Suppressor macrophage treated with lipopolysaccharide for 4 hours (primary cell): ENCODE results near the gene USP9Y.
"Not testable (repeated sequence)": the region's sequence is repeated elsewhere in the genome, so short reads cannot be mapped to it uniquely, and the experiment has no call there.

ENCODE experiments used
- DNase-seq: peaks from one replicate; pipeline ENCODE4 v3.0.0-alpha.2; 2020

The USP9Y gene, protein sequence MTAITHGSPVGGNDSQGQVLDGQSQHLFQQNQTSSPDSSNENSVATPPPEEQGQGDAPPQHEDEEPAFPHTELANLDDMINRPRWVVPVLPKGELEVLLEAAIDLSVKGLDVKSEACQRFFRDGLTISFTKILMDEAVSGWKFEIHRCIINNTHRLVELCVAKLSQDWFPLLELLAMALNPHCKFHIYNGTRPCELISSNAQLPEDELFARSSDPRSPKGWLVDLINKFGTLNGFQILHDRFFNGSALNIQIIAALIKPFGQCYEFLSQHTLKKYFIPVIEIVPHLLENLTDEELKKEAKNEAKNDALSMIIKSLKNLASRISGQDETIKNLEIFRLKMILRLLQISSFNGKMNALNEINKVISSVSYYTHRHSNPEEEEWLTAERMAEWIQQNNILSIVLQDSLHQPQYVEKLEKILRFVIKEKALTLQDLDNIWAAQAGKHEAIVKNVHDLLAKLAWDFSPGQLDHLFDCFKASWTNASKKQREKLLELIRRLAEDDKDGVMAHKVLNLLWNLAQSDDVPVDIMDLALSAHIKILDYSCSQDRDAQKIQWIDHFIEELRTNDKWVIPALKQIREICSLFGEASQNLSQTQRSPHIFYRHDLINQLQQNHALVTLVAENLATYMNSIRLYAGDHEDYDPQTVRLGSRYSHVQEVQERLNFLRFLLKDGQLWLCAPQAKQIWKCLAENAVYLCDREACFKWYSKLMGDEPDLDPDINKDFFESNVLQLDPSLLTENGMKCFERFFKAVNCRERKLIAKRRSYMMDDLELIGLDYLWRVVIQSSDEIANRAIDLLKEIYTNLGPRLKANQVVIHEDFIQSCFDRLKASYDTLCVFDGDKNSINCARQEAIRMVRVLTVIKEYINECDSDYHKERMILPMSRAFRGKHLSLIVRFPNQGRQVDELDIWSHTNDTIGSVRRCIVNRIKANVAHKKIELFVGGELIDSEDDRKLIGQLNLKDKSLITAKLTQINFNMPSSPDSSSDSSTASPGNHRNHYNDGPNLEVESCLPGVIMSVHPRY (N-terminal part only)

DNA sequence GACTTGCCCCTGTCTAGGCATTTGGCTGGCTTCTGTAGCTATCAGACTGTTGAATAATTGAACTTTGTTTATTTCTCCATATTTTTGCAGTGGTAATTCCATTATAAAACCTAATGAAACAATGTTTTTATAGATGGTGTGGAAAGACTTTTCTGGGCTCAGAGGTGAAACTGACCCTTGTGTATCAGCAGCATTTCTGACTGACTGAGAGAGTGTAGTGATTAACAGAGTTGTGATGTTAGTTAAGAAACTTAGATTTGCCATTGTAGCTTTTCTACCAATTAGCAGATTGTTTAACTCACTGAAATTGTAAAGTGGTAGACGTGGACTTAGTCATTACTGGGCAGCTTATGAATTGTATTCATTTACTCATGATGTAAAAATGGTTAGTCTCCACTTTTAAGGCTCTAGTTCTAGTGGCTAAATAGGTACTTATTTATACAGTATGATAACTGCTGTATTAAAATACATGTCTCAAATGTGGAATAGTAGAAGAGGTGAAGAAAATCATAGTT lies at the start of gene USP9Y:
Gene USP9Y (plus strand): TSS at position 51 of the 515 bp plus-strand sequence. CDS start 8,217 bp downstream, outside the sequence.
- DNase-seq = no peak

DNA sequence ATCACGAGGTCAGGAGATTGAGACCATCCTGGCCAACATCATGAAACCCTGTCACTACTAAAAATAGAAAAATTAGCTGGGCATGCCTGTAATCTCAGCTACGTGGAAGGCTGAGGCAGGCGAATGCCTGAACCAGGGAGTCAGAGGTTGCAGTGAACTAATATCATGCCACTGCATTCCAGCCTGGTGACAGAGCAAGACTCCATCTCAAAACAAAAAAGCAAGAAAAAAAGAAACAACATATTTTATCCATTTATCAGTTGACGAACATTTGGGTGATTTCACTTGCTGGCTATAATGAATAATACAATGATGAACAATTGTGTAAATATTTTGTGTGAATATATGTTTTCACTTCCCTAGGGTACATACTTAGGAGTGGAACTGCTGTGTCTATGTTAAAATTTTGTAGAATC lies 49.4 kb upstream of the USP9Y start:
- no peak for DNase-seq

DNA sequence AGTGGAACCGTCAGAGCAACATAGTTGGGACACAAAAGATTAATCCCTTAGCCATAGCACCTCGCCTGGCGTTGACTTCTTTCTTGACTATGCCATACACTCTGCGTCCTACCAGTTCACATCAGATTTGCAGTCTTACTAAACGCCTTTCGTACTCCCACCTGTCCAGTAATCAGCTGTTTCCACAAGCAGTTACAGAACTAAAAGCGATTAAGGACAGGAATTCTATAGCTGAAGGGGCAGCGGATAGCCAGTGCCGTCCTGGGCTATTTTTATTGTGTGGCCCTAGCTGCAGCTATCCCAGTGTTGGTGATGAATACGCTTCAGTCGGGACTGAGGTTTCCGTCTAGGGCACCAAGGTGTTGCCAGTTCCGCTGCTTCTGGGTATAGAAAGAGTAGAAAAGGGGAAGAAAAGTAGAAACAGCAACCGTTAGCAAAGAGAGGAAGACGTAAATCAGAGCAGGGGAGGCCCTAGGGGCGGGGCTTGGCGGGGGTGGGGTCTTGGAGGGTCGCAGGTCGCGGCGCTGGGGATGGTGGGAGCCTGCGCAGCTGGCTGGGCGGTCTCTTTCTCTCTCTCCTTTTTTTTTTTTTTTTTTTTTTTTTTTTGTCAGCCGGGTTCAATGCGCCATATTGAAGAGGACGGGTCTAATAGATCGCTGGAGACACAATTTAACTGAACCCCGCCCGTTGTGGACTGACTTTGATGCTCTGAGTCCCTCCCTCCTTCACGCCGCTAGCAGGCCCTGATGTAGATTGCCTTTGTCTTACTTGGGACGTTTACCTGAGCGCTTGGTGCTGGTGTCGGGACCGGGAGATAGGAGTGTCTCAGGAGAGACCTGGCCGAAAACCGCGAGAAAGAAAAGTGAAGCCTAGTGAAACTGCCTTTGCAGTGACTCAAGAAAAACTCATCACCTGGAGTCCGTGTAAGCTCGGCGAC lies 39.0 kb upstream of the USP9Y start:
- DNase-seq = peak; percentile 62

DNA sequence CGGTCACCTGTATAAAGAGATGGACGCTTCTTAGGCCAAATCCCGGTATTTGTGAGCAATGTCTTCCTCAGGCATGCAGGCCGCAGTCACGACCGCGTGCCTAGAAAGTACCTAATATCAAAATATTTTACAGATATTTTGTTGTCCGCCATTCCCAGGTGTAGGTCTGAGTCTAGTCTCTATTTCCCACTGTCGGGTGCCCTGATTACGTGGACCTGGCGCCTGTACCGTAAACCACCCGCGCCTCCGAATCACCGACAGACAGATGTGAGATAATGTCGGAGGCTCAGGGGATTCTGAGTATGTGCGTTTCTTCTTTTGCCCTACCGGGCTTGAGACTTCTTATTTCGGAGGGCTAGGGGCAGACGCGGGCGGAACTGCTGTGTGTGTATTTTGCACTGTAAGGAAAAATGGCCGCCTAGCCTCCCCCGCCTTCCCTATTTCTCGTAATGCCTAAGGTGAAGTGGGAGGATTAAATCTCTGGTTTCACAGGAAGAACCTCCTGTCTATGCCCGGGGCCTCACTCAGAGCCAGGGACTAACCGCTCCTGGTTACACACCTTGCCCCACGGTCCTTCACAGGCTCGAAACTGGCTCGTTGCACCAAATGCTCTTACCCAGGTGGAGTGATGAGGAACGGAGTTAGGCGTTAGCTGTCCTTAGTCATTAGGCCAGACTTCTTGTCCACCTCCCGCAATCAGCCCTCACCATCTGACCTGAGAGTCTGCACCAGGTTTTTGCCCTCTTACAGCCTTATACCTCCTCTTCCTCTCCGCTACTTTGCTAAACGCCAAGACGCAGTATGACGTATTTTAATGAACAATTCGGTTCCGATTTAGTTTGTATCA lies 38.1 kb upstream of the USP9Y start:
- peak; percentile 38 for DNase-seq

DNA sequence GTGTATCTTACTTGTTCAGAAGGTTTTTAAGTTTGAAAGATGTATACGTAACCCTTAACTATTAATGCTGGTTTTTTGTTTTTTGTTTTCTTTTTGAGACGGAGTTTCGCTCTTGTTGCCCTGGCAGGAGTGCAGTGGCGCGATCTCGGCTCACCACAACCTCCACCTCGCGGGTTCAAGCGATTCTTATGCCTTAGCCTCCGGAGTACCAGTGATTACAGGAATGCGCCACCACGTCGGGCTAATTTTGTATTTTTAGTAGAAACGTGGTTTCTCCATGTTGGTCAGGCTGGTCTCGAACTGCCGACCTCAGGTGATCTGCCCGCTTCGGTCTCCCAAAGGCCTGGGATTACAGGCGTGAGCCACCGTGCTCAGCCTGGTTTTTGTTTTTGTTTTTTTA lies 37.2 kb upstream of the USP9Y start:
- DNase-seq = not testable (repeated sequence)

DNA sequence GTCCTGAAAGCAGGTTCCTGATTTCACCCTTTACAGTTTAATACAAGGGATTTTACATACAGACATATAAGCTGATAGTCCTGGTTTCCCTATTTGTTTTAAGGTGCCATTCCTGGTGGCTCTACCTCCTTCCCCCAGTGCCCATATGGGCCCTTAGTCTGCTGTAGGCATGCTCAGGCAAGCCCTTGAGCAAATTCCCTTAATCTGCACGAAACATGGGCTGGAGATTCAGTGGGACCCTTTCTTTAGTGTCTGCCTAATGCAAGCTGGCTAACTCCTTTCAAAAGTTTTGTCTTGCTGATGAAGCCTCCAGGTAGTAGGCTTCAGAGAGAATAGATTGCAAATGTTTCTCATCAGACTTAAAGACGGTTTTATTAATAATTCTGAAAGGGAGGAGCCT lies 22.9 kb upstream of the USP9Y start:
- DNase-seq = no peak

DNA sequence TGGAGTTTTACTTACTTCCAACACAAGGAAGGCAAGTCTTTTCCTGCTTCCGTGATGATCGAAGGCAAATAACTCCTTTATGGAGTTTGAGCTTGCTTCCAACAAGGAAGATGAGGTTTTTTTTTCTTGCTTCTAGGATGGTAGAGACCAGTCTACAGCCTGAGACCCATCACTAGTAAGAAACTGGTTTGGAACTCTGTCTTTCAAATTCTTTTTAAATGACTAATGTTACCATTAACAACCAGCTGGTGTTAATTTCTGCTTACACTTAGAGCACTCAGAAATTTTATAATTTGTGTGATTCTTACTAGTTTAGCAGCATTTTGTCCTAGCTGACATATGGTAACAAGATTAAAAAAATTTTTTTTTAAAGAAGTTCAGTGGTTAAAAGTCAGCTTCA lies 19.5 kb upstream of the USP9Y start:
- DNase-seq = no peak

DNA sequence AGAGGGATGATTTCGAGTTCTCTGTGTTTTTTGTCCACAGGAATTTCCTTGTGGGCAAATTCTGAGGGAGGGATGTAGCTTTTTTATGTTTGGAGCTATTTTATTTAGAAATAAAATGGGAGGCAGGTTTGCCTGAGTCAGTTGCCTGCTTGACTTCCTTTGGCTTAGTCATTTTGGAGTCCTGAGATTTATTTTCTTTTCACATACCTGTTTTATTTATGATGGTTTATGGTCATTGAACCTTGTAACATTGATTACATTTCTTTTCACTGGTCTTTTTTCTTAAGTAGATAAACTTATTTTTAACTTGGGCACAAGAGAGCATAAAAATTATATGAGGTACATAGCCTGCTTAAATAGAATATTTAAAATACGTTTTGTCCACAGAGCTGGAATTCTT lies 12.7 kb upstream of the USP9Y start:
- no peak for DNase-seq

DNA sequence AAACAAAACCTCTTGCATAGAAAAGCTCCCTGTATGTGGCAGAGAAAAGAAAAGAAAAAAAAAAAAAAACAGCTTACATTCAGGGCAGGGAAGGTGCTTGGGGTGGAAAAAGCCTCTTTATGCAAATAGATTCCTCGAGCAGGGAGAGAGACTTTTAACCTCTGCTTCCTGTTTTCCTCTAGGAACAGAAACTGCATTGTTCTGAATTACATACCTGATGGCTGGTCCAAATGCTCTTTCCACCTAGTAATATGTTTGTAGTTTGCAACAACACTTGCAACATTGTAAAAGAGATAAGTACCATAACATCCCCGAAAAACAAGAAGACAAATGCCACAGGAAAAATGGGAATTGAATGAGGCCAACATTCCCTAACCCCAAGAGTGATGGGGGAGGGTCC lies 944 bp upstream of the USP9Y start:
- no peak for DNase-seq

DNA sequence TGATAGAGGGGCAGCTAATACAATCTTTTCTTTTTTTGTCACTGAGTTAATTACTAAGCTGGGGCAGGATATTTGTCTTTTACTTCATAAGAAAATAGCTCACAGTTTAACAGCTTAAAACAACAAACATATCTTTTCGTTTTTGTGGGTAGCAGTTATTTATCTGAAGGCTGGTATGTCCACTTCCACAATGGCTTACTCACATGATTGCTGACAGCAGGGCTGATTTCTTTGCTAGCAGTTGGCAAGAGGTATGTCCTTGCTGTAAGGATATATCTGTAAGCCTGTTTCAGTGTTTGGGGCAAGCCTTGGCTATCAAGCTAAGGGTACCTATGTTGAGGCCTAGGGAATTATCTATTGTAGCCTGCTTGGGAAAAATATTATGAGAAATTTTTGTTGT lies 1.1 kb downstream of the USP9Y start:
- no peak for DNase-seq

DNA sequence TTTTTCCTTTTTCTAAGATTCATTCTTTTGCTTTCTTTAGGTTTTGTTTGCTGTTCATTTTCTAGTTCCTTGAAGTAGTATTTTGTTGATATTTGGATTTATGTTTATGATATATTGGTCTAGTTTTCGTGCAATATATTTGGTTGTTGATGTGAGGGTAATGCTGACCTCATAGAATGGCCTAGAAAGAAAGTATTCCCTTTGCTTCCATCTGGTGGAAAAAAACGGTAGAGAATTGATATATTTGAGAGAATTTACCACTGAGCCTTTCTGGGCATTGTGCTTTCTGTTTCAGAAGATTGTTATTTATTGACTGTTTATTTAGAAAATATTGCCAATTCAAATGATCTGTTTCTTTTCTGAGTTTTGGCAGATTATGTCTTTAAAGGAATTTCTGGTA lies 9.4 kb downstream of the USP9Y start:
- DNase-seq = no peak

DNA sequence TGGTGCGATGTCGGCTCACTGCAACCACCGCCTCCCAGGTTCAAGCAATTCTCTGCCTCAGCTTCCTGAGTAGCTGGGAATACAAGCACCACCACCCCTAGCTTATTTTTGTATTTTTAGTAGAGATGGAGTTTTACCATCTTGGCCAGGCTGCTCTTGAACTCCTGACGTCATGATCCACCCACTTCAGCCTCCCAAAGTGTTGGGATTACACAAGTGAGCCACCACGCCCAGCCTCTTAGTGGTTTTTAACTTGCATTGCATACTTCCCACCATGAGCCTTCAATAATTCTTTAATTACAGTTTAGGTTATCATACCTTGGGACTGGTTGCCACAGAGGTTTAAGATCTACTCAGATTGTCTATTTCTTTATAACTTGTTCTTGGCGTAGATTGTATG lies 14.3 kb downstream of the USP9Y start:
- no peak for DNase-seq

DNA sequence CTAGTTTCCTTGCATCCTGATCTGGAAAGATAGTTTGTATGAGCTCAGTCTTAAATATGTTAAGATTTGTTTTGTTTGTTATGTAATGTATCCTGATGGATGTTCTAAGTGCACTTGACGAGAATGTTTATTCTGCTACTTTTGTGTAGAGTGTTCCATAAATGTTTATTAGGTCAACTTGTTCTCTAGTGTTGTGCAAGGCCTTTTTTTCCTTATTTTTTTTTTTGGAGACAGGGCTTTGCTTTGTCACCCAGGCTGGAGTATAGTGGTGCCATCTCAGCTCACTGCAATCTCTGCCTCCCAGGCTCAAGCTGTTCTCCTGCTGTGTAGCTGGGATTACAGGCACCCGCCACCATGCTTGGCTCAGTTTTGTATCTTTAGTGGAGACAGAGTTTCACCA lies 28.7 kb downstream of the USP9Y start:
- no peak for DNase-seq

DNA sequence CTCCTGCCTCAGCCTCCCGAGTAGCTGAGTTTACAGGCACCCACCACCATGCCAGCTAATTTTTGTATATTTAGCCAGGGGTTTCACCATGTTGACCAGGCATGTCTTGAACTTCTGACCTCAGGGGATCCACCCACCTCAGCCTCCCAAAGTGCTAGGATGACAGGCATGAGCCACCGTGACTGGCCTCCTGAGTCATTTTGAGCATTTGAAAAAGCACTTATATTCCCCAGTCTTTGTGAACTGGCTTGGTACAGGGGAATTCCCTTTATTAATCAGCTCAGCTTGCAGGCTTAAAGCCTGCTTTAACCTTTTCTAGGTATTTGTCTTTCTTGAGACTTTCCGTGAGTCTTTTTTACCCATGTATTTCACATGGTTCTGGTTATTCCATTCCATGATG lies 32.6 kb downstream of the USP9Y start:
- peak; percentile 15 for DNase-seq

DNA sequence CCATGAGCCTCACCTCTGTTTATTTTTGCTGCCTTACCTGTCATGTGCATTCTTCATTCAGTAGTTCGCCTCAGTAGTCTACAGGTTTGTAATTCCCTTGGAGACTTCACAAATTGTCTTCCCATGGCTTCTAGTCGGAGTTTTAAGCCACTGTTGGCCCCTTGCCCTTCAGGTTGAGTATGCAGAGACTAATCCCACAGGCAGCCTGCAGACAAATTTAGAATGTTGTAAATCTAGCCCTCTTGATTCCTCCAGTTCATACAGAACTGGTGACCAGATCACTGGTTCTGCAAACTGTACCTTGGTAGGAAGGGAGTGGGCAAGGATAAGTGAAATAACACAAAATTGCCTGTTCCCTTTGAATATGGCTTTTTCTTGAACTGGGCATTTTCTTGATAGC lies 33.0 kb downstream of the USP9Y start:
- DNase-seq = no peak

DNA sequence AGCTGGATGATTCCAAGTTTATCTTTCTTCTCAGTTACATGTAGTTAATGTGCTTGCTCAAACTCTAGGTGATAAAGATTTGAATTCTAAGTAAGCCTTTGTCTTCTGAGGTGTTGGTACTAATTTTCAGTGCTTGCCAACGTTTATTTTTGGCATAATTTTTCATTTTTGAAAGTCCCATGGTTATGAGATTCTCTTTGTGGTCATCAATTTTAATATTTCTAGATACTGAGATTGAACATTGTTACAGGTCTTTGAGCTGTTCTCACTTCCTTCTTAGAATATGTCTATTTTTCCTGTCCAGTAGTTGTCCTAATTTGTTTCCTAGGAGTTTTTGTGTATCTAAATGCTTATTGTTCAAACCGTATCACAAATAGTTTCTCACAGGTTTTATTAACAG lies 40.4 kb downstream of the USP9Y start:
- DNase-seq = no peak

DNA sequence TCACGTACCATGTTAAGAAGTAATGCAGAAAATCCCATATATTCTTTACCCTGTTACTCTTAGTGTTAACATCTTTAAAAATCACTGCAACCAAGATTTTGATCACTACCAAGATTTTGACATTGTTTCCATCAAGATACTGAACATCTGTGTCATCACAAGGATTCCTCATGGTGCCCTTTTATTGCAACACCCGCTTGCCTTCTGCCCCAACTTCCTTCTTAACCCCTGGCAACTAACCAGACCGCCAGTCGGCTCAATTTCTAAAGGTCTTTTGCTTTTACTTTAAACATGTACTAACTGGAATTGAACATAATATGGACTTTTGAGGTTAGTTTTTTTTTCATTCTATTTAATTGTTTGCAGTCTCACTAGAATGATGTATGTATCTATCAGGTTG lies 41.7 kb downstream of the USP9Y start:
- DNase-seq = peak; percentile 46

DNA sequence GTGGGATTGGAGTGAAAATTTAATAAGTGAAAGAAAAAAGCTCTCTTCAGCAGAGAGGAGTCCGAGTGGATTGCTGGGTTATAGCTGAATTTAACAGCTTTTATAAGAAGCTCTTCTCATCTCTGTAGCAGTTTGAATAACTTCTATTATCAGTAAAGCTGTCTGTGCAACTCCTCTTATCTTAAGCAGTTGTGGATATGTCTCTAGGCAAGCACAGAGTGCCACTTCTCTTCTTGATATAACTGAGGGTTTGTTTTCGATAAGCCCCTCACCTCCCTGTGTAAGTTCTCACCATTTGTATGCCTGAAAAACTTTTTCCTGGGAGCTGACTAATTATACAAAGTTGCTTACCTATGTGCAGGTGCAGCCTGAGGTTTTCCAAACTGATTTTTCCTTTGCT lies 43.1 kb downstream of the USP9Y start:
- no peak for DNase-seq

DNA sequence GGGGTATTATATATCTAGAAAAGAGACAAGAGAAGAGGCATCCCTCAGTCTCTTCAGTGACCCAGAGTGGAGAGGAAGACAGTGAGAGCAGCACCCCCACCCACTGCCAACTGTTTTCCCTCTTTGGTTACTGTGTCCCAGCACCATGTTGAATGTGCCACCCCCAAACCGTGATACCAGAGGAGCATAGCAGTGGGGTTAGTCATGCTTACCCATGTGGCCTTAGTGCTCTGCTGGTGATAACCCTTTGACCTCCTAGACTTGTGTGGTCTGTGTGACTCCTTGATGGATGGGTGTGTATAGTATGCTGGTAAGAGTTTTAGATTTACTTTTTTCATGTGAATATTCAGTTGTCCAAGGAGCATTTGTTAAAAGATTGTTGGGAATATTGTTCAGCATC lies 48.3 kb downstream of the USP9Y start:
- DNase-seq = no peak

DNA sequence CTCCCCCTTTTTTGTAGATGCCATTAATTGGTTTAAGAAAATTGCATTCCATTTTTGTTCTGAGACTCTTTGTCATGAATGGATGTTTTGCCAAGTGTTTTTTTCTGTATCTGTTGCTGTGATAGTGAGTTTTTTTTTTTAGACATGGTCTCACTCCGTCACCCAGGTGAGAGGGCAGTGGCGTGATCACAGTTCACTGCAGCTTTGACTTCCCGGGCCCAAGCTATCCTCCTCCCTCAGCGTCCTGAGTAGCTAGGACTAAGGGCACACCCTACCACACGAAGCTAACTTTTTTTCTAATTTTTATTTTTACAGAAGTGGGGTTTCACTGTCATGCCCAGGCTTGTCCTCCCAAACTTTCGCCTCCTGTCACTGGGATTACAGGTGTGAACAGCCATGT lies 51.8 kb downstream of the USP9Y start:
- DNase-seq = no peak

DNA sequence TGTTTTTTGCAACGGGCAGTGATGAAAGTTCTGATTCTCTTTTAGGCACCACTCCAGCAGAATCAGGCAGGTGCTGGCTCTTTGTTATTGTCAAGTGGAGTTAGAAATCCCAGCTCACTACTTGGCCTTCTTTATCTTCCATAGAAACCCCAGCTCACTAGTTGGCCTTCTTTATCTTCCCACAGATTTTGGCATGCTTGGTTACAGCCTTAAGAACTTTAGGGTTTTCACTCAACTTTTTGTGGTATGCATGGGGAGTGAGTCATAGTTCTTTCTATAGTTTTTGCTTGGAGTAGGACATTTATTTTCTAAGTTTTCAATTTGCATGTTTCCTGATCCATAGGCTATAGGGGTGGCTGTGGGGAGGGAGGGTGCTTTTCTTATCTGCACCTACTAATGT lies 55.0 kb downstream of the USP9Y start:
- no peak for DNase-seq

DNA sequence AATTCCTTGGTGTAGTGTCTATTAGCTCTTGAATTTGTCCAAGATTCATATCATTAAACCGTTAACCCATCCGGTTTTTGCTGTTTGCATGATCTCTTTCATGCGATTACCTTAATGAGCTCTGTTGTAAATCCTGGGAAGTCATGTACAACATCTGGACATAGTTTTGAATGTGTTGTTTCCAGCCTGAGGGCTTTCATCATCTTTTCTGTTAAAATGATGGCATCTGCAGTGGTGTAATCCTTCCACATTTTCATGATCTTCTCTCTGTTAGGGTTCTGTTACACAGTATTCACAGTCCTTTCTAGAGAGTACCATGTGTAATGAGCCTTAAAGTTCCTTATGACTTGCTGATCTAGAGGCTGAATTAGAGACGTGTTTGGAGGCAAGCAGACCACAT lies 64.9 kb downstream of the USP9Y start:
- no peak for DNase-seq
